GM21529 (cell line): ENCODE measurements around the gene UBE2R2.
"Not testable (repeated sequence)": the region's sequence is repeated elsewhere in the genome, so short reads cannot be mapped to it uniquely, and the experiment has no call there.

ENCODE experiments used
- ATAC-seq: cut with Tn5 transposase; IDR thresholded peaks from one replicate; pipeline ENCODE4 v1.9.1; 2021; ENCODE audit not compliant: unreplicated experiment

Gene UBE2R2

DNA sequence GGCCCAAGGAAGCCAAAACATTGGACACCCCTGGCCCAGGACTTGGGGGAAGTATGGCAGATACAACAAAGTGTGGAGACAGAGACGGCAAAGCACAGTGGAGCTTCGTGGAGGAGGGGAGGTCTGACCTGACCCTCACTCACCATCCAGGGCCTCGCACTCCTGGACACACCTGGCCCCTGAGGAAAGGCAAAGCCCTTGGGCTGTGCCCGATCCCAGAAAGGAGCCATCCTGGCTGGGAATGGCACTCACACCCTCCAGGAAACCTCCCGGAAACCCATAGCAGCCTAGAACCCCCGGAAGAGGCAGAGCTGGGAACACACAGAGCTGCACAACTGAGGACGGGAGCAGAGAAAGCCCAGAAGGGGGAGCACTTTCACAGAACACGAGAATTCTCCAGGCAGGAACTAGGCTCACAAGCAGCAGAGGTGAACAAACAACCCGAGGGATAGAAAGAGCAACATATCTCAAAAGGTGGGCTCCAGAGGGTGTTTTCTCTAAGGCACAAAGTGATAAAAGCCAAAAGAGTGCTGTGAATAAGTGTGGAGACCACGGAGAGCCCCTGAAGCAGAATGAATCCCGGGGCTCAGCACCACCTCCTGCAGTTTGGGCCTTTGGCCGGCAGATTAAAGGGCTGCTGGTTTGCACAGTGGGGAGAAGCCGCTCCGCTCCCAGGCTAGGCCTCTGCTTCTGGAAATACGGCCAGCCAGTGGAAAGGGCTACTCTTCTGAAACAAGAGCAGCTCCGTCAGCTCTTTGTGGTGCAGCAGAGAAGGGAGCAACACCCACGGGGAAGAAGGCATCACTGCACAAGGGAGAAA, 108.2 kb downstream of the UBE2R2 start:
- ATAC-seq: no peak

DNA sequence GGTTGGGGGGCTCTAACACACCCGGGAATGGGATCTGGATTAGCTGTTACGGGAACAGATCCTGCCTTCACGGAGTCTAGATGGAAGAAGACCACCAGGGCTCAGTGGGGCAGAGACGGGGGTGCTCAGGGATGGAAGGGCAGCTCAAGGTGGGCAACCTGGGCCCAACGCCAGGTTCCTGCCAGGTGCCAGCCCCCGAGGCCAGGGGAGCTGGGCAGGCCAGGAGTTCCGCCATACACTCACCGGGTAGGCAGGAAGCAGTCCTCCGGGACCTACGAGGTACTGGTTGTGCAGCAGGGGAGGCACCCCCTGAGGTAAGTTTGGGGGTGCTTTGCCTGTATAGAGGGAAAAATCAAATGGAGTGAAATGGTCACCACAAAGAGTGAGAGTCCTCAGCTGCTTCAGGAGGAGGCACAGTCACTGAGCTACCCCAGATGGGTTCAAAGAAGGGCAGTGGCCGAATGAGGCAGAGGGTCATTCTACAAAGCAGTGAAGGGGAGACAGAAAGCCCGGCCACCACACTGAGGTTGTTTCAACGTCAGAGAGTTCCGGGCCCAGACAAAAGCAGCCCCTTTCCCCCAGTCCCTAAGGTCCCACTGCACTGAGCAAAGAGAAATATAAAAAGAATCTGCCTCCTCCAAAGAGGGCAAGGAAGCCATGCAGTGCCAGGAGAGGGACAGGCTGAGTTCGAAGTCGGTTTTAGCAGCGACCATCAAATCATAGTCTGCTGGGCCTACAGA, 110.0 kb downstream of the UBE2R2 start:
- ATAC-seq: no peak

DNA sequence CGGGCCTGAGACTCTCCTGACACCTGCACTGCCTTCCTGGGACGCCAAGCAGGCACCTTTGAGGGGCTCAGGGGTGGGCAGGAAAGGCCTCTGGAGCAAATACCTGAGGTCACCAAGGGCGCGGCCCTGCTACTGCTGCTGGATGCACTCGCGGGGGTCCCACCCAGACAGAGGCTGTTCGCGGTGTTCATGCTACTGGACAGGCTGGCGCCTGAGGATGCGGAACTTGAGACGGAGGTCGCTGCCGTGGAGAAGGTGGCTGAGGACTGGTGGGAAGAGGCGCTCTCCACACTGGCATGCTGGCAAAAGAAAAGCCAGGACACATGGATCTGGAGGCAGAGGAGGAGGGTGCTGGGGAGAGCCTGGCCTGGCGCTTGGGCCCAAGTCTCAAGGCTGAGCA, 110.7 kb downstream of the UBE2R2 start:
- ATAC-seq: no peak

DNA sequence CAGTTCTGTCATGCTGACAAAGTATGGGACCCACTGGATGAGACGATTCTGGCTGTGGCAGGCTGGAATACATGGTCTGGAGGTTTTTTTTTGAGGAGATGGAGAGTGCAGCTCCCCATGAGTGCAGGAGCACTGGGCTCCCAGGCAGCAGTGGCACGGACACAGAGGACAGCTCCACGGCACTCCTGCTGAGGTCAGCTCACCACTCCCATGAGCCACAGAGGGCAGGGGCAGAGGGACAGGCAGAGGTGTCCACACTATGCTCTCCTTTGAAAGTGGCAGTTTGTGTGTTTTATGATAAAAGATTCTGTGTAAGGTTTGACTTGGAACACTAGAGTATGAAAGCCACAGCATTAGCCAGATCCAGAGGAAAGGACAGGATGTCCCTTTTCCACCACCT, 114.4 kb downstream of the UBE2R2 start:
- ATAC-seq: no peak

DNA sequence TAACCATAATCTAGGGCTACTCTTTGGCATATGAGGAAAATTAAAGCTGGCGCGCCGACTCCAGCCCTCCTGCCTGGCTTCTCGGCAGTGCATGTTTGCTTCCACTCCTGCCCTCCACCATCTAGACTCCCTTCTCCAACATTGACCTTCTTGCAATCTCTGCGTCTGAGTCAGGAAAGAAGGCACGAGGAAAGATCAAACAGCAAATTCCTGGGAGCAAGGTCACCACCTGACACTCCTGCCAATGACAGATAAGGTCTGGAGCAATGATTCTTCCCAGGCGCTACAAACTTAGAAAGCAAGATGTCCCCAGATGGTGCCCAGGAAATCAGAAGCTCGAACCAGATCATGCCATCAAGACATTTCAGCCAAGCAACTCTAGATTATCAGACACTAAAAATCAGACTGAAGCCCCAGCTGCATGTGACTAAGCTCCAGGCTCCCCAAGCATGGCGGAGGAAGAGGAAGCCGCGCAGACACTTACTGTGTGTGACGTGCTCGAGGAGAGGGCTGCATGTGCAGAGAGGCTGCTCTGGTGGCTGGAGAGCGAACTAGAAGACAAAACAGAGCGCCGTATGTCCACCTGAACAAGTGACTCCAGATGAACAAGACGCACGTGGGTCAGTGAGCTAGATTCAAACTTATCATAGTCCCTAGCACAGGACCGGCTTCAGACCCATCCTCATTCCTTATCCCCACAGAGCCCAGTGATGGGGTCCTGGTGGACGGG, 115.3 kb downstream of the UBE2R2 start:
- ATAC-seq: no peak

DNA sequence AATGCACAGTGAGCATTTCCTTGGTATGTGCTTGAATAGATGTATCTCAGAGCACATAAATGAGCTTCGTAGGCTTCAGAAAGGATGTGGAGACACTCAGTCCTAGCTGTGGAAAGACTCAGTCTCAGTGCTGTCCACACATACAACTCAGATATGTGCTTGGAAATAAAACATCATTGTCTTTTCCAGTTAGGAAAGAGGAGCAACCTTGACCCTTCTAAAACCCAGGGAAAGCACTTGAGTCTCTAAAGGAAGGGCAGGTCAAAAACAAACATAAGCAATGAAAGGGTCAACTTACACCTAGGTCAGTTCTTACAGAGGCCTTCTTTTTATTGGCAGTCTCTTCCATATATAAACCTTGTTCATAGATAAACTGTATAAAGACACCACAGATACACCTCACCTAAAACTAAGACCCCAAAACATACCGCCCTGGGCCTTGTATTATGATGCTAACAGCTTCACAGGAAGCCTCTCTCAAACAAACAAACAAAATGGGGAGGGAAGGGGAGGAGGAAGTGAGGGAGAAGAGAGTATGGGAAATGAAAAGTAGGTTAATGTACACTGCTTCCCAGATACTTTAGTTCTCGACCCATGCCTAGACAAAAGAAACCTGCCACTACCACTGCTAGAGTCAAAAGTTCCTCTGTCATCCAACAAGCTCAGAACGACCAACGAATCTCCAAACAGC, 117.4 kb downstream of the UBE2R2 start:
- no peak for ATAC-seq

DNA sequence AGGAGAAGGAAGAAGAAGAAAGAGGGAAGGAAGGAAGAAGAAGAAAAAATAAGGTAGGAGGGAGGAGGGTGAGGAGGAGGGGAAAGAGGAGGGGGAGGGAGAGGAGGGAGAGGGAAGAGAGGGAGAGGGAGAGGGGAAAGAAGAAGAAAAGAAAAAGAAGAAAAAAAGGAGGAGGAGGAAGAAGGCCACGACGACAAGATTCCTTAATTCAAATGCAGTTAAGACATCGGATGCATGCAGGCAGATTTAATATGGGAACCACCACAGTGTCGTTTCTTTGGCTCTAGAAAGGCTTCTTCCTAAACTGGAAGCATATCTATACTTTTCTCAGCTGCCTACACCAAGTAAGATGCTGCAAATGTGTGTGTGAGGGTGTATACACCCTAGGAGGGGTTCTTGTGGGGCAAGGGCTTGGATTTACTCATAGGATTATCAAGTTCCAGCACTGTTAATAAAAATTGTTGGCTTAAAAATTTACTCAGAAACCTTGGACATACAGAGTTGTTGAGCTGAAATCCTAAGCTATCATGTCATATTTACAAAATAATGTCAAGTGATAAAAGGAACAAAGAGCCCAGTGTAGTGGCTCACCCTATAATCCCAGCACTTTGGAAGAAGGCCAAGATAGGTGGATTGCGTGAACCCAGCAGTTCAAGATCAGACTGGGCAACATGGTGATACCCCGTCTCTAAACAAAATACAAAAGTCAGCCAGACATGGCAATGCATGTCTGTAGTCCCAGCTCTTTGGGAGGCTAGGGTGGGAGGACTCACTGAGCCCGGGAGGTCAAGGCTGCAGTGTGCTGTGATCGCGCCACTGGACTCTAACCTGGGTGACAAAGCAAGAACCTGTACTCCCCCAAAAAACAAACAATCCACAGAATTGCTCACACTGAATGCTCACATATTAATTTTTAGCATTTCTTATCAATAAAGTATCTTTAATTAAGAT, 123.2 kb downstream of the UBE2R2 start:
- ATAC-seq: no peak

DNA sequence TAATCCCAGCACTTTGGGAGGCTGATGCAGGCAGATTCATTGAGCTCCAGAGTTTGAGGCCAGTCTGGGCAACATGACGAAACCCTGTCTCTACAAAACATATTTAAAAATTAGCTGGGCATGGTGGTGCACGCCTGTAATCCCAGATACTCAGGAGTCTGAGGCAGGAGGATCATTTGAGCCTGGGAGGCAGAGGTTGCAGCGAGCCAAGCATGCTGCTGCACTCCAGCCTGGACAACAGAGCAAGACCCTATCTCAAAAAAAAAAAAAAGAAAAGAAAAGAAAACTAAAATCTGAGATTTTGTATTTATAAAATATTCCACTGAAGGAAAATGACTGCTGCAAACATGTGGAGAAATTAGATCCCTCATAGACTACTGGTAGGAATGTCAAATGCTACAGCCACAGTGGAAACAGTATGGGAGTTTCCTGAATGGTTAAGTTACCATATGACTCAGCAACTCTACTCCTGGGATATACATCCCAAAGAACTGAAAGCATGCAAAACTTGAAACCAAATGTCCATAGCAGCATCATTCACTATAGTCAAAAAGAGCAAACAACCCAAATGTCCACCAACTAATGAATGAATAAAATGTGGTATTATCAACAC, 125.6 kb downstream of the UBE2R2 start:
- no peak for ATAC-seq

DNA sequence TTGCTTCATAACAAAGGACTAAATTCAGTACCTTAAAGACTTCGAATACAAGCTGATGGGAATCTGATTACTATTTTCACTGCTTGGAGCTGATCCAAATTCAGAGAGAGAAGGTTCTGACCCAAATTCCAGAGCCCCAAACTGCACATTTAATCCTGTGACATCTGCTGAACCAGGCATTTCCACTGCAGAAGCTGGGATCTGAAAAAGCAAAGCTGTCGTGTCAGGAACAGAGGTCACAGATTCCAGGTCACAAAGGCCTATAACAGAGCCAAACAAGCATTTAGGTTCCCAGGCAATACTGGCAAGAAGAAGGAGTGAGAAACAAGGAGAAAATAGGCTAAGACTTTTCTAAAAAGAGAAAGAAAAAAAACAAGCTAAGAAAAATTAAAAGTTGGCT, 126.4 kb downstream of the UBE2R2 start:
- ATAC-seq: no peak

DNA sequence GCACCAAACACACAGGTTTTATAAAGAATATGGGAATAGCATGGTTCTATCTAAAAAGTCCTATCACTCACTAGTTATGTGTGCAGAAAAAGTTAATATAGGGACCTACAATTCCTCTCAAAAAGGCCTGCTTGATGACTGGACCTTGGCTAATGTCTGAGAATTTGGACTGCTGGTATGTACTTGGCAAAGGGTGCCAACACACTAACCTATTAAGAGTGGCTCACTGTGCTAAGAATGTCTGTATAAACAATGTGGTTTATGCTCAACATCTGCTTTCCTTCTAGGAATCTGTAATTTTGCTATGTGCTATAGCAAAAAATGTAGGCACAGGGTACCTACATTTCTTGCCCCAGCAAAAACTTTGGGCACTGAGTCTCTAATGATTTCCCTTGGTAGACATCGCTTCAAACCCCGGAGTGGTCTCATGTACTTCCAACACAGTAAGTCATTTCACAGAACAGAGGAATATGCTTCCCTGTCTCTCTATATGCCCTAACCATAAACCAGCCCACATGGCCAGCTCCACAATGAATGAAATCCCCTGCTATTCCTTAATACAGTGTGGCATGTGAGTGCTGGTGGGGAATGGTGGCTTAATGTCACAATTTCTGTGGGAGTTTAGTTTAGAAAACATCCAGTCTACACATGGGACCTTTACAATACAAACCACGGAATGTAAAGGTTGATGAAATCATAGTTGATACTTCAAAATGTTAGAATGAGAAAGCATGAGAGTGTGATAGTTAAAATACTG, 130.0 kb downstream of the UBE2R2 start:
- no peak for ATAC-seq

DNA sequence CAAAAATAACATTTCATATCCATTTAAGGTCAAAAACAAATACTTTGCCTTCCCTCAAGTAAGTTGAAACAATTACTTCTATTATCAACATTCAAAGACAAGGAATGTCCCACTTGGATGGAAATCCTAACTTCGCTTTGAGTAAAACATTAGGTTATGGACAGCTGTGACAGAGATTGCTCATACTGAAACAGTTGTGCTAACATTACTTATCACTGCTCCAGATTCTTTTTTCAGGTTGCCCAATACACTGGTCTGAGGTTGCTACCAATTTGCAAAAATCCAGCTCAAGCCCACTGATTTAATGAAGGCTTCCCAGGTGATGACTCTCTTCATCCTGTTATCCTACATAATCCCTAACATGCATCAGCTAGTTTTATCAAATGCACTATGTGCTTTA, 133.4 kb downstream of the UBE2R2 start:
- no peak for ATAC-seq

DNA sequence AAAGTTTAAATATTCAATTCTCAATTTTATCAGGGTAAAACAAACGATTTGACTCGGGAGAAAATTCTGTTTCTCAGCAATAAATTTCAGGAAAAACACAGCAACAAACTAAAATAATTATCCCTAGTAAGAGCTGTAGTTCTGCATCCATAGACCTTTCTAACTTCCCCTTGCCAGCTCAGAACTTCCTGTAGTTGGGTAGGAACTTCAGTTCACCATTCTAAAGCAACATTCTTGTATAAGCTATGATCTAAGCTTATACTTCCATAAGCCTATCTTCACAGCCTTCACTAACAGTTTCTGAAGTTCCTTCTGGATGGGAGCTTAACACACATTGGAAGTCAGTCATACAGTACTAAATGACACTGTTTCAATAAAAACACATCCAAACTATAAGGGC, 135.1 kb downstream of the UBE2R2 start:
- ATAC-seq: no peak

DNA sequence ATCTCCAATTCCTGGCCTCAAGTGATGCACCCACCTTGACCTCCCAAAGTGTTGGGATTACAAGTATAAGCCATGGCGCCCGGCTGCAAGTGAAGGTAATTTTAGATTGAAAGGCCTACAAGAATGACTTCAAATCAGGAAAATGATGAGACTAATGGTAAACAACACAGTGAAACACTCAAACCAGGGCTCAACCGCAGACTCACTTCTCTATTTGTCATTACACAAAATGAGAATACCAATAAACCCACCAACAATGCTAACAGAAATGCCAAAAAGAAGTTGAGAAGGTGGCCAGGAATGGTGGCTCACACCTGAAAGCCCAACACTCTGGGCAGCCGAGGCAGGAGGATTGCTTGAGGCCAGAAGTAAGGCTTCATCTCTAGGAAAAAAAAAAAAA, 139.6 kb downstream of the UBE2R2 start:
- ATAC-seq: no peak

DNA sequence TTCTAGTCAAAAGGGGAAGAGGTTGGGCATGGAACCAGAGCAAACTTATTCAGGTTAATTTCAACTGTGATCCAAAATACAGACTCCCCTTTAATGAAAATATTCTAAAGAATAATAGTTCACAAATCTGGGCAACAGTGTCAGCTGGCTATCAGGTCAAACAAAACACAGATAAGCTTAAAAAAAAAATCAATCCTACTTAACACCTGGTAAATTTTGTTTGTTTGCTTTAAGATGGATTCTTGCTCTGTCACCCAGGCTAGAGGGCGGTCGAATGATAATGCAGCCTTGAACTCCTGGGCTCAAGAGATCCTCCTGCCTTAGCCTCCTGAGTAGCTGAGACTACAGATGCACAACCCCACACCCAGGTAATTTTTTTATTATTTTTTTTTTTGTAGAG, 142.8 kb downstream of the UBE2R2 start:
- no peak for ATAC-seq

DNA sequence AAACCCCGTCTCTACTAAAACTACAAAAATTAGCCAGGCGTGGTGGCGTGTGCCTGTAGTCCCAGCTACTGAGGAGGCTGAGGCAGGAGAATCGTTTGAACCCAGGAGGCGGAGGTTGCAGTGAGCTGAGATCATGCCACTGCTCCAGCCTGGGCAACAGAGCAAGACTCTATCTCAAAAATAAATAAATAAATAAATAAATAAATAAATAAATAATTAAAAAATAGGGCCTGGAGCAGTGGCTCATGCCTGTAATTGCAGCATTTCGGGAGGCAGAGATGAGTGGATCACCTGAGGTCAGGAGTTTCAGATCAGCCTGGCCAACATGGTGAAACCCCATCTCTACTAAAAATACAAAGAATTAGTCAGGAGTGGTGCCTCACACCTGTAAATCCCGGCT, 145.5 kb downstream of the UBE2R2 start:
- not testable (repeated sequence) for ATAC-seq

DNA sequence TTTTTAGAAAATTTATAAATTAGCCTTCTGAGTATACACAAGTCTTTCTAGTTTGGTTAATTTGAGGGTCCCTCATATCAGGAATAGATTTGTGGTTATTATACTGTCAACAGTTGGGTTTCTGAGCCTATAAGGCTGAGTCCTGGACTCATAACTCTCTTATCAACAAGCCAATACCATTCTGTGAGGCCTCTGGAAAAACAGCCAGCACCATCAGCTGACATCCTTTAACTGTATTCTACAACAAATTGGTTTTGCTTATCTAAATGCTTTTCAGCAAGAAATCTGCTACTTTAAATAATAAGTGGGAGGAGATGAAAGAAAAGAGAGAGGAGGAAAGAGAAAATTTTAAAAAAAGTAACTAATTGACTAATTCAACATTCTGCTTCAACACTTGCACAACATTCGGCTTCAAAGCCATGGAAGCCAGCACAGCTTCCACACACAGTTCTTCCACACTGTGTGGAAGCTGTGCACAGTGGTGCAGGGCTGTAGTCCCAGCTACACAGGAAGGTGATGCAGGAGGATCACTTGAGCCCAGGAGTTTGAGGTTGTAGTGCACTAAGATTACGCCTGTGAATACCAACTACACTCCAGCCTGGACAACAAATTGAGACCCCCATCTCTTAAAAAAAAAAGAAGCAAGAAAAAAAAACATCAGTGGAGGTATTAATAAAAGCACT, 147.3 kb downstream of the UBE2R2 start:
- ATAC-seq: no peak
